Left colon (tissue), 2 donors: Measurements from ENCODE around the gene AZGP1. TPM values are rescaled to one million over a fixed set of nuclear protein-coding genes. Genes with fewer than 3 reads are reported as not detected.
A peak's percentile ranks its signal among the peaks of the same experiment; 100 is the strongest.
"Not testable (repeated sequence)": the region's sequence is repeated elsewhere in the genome, so short reads cannot be mapped to it uniquely, and the experiment has no call there.

Experiments
- ATAC-seq: fragments of 200-7000 bp; cut with Tn5 transposase; one replicate; pipeline ENCODE4 v1.9.1; 2020; ENCODE audit warnings: mild to moderate bottlenecking, moderate library complexity
- DNase-seq, 2 donors: peaks; one replicate each; pipeline ENCODE4 v3.0.0-alpha.2; 2020
- intact Hi-C, 2 donors: fragments of 100-400 bp; cut with DNase I in 1 of 2; cut with micrococcal nuclease in 1 of 2; formaldehyde crosslinking; loops; one replicate each; pipeline versions ENCODE4 v1.11.2 to v1.14.0; 2022; cut with DNase I, micrococcal nuclease
- total RNA-seq, 2 donors: library from RNA; stranded (reverse); fragmentation: NEBNext Ultra II Directional; extraction: Animal tissue kit (Norgen Biotek cat#: 25700); gene quantifications; one replicate each; pipeline ENCODE4 v1.2.1, GENCODE V29; 2021
- donor health status: DM: no; HTN: no; CAD: no.
- donor health status: DM: yes; HTN: yes; CAD: no.

AZGP1 gene
- total RNA-seq, 2 donors from 2014 or later = 3.4 to 4.8 TPM

DNA sequence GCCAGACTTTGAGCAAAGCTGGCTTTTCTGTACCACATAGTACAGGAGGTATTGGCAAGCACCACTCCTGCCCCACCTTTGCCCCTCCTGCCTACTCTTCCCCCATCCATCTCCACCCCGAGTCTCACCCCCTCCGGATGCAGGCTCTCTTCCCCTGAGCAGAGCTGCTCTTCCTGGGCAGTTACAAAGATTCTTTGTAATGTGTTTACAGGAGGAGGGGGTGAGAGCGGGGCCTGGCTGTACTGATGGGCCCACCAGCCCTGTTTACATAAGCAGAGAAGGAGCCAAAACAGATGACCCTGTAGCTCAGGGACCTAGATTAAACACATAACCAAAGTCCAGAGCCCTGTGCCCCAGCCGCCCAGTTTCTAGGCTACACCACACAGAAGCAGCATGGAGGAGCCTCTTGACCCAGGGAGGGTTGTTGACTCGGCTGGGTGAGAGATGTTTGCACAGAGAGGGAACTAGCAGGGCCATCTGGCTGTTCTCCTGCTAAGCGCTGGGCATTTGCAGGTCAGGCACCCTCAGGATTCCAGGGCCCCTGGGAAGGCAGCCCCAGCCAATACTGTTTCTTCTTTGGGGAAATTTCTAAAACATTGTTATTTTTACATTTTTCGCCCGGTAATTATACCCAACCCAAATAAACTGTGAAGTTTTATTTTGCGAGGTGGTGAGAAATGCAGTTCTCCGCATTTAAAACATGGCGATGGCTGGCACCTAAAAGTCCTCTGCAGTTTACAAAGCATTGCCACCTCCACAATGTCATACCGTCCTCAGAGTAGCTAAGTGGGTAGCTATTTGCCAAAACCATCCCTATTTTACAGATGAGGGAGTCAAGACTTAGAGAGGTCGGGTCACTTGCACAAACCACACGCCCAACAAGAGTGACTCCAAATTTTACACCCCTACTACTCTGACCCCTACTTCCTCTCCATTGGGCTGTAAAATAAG is 28.2 kb upstream of the AZGP1 start:
- ATAC-seq (peak; percentile 79), DNase-seq (peak; percentile 65 to 85)
- intact Hi-C loops = no loop called here

GRCh38 chr7:100000239-100000638 is 24.4 kb upstream of the AZGP1 start:
- intact Hi-C loops = no loop called here

DNA sequence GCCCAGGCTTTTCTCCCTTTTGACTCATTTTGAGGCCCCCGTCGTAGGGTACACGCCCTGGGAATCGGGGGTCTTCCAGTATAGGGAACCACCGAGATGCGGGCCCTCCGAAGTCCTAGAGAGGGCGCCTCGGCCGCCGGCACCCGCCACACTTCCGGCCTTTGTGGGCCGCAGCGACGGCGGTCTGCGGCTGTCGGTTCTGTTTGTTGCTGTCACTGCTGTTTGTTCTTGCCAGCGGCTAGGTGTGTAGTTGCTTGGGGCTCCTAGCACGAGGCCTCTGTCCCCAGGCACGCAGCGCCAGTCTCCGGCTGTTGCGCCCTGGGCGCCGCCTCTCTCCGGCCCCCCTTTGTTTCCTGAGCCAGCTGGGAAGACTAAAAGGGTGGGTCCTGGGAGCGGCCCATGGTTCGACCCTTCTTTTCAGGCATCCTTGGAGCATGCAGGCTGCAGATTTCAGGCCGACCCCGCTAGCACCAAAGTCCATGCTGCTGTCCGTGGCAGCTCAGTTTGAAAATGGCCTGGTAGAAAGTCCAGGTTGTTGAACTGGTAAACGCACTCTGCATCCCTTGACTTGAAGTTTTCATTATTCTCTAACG is 21.8 kb upstream of the AZGP1 start:
- intact Hi-C loops = loop anchor here (10.0 kb wide), 3 partner anchors 57 to 137 kb away; partner anchors contain the start of genes COPS6 (in 1 of the 2) and ZNF3 (in 1 of the 2)
- DNase-seq (peak; percentile 64 to 76), ATAC-seq (peak; percentile 75)

More at GRCh38 chr7:100000239-100000638, 24.4 kb upstream of the AZGP1 start:
- ATAC-seq (no peak), DNase-seq (no peak)

DNA sequence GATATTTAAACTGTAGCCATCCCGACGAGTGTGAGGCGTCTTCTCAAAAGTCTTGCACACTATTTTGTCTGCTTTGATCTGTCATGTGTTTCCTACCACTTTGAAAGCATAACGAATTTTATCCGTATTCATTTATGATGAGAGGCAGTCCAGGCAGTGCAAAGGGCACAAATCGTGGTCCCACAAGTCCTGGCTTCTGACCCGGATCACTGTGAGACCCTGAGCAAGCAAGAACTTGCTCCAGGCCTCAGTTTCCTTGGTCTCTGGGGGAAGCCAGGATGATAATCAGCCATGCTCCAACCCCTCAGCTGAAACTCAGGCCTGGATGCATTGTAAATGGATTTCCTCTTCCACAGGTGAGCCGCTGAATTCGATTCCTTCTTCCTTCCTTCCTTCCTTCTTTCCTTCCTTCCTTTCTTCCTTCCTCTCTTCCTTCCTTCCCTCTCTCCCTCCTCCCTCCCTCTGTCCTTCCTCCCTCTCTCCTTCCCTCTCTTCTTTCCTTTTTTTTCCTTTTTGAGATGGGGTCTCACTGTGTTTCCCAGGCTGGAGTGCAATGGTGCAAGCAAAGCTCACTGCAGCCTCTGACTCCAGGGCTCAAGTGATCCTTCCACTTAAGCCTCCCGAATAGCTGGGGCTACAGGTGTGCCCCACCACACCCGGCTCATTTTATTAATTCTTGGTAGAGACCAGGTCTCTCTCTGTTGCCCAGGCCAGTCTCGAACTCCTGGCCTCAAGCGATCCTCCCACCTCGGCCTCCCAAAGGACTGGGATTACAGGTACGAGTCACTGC is 21.1 kb upstream of the AZGP1 start:
- DNase-seq = no peak
- ATAC-seq = no peak
- intact Hi-C loops = loop anchor here (10.0 kb wide), 3 partner anchors 58 to 138 kb away; partner anchors contain the start of genes COPS6 (in 1 of the 2) and ZNF3 (in 1 of the 2)

DNA sequence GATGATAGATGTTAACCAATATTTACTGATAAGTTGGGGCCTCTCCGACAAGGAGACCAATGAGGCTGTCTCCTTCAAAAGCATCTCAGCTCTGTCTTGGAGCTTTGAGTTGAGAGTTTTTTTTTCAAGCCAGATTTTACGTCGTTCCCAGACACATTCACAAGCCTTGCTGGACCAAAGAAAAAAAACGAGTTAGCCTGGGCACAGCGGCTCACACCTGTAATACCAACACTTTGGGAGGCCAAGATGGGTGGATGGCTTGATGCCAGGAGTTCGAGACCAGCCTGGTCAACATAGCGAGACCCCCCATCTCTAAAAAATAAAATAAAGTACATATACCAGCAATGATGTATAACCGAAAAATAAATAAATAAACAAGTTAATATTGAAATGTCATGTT is 19.0 kb upstream of the AZGP1 start:
- no peak for ATAC-seq
- intact Hi-C loops = loop anchor here (10.0 kb wide), 3 partner anchors 60 to 140 kb away; partner anchors contain the start of genes COPS6 (in 1 of the 2) and ZNF3 (in 1 of the 2)
- no peak for DNase-seq

GRCh38 chr7:99992330-99993038 is 16.7 kb upstream of the AZGP1 start:
- intact Hi-C loops = loop anchor here (10.0 kb wide), 3 partner anchors 62 to 142 kb away; partner anchors contain the start of genes COPS6 (in 1 of the 2) and ZNF3 (in 1 of the 2)

DNA sequence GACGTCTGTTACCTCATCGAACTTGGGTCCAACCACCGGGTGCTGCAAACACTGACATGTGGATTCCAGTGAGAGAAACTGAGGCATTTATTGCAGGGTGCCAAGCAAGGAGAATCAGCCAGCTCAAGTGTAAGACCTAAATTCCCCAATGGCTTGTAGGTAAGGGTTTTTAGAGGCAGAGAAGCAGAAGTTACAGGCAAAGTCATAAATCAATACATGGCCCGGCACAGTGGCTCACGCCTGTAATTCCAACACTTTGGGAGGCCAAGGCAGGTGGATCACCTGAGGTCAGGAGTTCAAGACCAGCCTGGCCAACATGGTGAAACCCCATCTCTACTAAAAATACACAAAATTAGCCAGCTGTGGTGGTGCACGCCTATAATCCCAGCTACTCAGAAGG is 15.7 kb upstream of the AZGP1 start:
- ATAC-seq, DNase-seq: not testable (repeated sequence)
- intact Hi-C loops = loop anchor here (10.0 kb wide), 3 partner anchors 63 to 143 kb away; partner anchors contain the start of genes COPS6 (in 1 of the 2) and ZNF3 (in 1 of the 2)

More at GRCh38 chr7:99992330-99993038, 16.7 kb upstream of the AZGP1 start:
- ATAC-seq (no peak), DNase-seq (no peak)

DNA sequence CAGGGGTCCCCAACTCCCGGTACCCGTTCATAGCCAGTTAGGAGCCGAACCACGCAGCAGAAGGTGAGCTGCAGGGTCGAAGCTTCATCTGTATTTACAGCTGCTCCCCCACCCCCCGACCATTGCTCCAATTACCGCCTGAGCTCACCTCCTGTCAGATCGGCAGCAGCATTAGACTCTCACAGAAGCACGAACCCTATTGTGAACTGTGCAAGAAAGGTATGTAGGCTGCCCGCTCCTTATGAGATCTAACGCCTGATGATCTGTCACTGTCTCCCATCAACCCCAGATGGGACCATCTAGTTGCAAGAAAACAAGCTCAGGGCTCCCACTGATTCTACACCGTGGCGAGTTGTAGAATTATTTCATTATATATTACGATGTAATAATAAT is 14.6 kb upstream of the AZGP1 start:
- ATAC-seq = no peak
- DNase-seq = no peak
- intact Hi-C loops = loop anchor here (10.0 kb wide), 3 partner anchors 64 to 144 kb away; partner anchors contain the start of genes COPS6 (in 1 of the 2) and ZNF3 (in 1 of the 2)

DNA sequence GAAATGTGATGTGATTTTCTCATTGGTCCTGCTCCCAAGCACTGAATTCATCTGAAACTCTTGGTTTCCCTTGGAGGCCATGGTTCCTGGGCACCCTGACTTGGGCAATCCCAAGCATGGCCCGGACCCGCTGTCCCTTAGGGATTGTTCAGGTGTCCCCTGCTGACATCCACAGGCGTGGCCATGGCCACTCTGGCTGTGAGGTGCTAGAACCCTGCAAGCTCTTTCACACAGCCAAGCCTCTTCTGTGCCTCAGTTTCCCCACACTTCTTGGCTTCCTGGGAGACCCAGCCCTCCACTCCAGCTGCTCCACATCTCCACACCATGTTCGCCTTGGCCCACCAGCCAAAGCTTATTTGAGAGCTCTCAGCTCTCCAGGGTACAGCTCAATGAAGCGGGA is 12.0 kb upstream of the AZGP1 start:
- ATAC-seq = no peak
- no peak for DNase-seq
- intact Hi-C loops = no loop called here

GRCh38 chr7:99987306-99987705 is 11.5 kb upstream of the AZGP1 start:
- intact Hi-C loops, ATAC-seq, DNase-seq: not testable (repeated sequence)

DNA sequence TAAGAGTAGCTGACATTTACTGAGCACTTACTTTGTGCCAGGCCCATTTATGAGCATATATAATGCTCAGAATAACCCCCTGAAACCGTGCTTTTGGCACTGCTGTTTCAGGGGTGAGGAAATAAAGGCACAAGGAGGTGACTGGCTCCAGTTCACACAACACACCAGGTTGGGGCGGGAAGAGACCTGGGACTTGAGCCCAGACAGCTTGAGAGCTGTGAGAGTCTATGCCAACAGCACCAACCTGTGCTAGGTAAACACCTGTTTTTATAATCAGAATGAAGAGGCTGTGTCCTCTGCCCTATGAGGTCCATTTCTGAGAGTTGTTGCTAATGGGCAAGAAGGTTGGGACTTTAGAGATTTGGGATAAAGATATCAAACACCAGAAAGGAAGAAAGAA is 8.8 kb upstream of the AZGP1 start:
- intact Hi-C loops = no loop called here
- DNase-seq = no peak
- ATAC-seq = no peak

DNA sequence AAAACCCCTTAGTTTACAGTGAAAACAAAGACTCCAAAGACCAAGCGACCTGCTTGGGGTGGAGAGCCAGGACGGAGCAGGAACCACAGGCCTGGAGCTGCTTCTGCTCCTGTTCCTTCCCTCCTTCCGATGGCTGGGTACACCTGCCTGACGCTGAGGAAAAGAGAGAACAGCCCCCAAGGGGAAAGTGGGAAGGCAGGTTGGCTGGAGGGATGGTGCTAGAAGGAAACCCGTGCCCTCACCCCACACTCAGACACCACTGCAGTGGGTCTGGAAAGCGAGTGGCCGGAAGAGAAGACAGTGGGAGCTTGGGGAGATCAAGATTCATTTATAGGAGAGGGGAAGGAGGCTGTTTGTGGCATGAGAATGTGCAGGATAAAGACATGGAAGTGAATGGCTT is 5.2 kb upstream of the AZGP1 start:
- DNase-seq, intact Hi-C loops, ATAC-seq: not testable (repeated sequence)

DNA sequence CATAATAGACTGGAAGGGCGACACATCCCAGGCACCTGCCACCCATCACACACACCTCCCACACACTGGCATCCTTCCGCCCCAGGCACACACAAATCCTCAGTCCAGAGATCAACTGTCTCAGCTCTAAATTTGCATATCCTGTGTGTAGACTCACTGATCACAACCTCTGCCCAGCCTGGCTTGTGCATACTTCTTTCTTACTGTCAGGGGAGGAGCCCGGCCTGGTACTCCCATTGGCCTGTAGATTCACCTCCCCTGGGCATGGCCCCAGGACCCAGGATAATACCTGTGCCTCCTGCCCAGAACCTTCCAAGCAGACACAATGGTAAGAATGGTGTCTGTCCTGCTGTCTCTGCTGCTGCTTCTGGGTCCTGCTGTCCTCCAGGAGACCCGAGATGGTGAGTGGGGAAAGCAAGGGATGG is 4.6 kb upstream of the AZGP1 start:
- ATAC-seq, intact Hi-C loops: not testable (repeated sequence)

GRCh38 chr7:99979814-99980225 is 4.0 kb upstream of the AZGP1 start:
- ATAC-seq (peak; percentile 57), DNase-seq (peak in 1 of 2 donors; percentile 77)
- intact Hi-C loops = not testable (repeated sequence)

More for the DNA sequence above, 4.6 kb upstream of the AZGP1 start:
- not testable (repeated sequence) for DNase-seq

GRCh38 chr7:99976626-99977025 is 795 bp upstream of the AZGP1 start:
- no peak for DNase-seq
- intact Hi-C loops = no loop called here
- no peak for ATAC-seq

DNA sequence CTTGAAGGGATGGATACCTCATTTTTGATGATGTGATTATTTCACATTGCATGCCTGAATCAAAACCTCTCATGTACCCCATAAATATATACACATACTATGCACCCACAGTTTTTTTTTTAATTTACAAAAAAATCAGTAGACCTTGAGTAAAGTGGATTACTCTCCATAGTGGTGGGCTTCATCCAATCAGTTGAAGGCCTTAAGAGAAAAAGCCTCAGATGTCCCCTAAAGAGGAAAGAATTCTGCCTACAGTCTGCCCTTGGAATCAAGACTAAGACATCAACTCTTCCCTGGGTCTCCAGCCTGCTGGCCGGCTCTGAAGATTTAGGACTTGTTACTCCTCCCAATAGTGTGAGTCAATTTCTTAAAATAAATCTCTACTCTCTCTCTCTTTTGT is 1.1 kb downstream of the AZGP1 start:
- no peak for ATAC-seq

GRCh38 chr7:99973817-99974216 is 2.0 kb downstream of the AZGP1 start:
- ATAC-seq, intact Hi-C loops, DNase-seq: not testable (repeated sequence)

More for the DNA sequence above, 1.1 kb downstream of the AZGP1 start:
- intact Hi-C loops = no loop called here
- DNase-seq = no peak

GRCh38 chr7:99971242-99971641 is 4.6 kb downstream of the AZGP1 start:
- DNase-seq = no peak
- no peak for ATAC-seq
- intact Hi-C loops = no loop called here
